ENCODE data around the gene OR8H1. TPM values are rescaled to one million over a fixed set of nuclear protein-coding genes. Genes with fewer than 3 reads are reported as not detected.

Gene OR8H1
- total RNA-seq = not detected

GRCh38 chr11:56292154-56292553 lies at the start of gene OR8H1:
TSS of gene OR8H1 (minus strand) at chr11:56292254. CDS start at chr11:56291062, 1,192 bp downstream.
- ATAC-seq (no peak), DNase-seq (no peak)
- intact Hi-C loops (cut with DNase I; ENCODE audit: low total_unique reads) = no loop called here
- in situ Hi-C loops (cut with MboI; ENCODE audit: low sequenced_read_pairs in 4 of 4) = no loop called here
- no peaks in the 10 kb centered on the region for H3K27me3 ChIP-seq
- no peaks in the 10 kb centered on the region for H3K9me3 ChIP-seq
- no peaks in the 10 kb centered on the region for H3K36me3 ChIP-seq
- TF ChIP-seq POLR2A (IDR thresholded peaks at IDR 0.05) (no peak), CTCF (IDR thresholded peaks at IDR 0.05 in 4 of 5, conservative IDR thresholded peaks at IDR 0.05 in 1 of 5) (no peak)
- no peaks in the 10 kb centered on the region for H3K4me1 ChIP-seq
- no peak within 1 kb of the TSS for H3K27ac ChIP-seq
- no peak within 1 kb of the TSS for H3K4me3 ChIP-seq

- H3K4me1 ChIP-seq = no peaks in the 10 kb centered on the region
- H3K27ac ChIP-seq = no peak overlapping the region
- no peaks in the 10 kb centered on the region for H3K27me3 ChIP-seq
- no peaks in the 10 kb centered on the region for H3K9me3 ChIP-seq
- DNase-seq = no peak
- ATAC-seq = no peak
- intact Hi-C loops (cut with DNase I; ENCODE audit: low total_unique reads) = no loop called here
- in situ Hi-C loops (cut with MboI; ENCODE audit: low sequenced_read_pairs in 4 of 4) = no loop called here
- no peaks in the 10 kb centered on the region for H3K36me3 ChIP-seq
- no peak for TF ChIP-seq POLR2A (IDR thresholded peaks at IDR 0.05)
- TF ChIP-seq CTCF (IDR thresholded peaks at IDR 0.05 in 4 of 5, conservative IDR thresholded peaks at IDR 0.05 in 1 of 5) = no peak
- no peak overlapping the region for H3K4me3 ChIP-seq
Measured at GRCh38 chr11:56340289-56340688, 48.2 kb upstream of the OR8H1 start.

- intact Hi-C loops (cut with DNase I; ENCODE audit: low total_unique reads) (no loop called here), in situ Hi-C loops (cut with MboI; ENCODE audit: low sequenced_read_pairs in 4 of 4) (no loop called here)
- Histone ChIP-seq H3K27ac (no peak overlapping the region), H3K36me3 (no peaks in the 10 kb centered on the region), H3K4me1 (no peaks in the 10 kb centered on the region), H3K4me3 (no peak overlapping the region), H3K27me3 (no peaks in the 10 kb centered on the region), H3K9me3 (no peaks in the 10 kb centered on the region)
- DNase-seq = no peak
- no peak for TF ChIP-seq POLR2A (IDR thresholded peaks at IDR 0.05)
- TF ChIP-seq CTCF (IDR thresholded peaks at IDR 0.05 in 4 of 5, conservative IDR thresholded peaks at IDR 0.05 in 1 of 5) = no peak
- no peak for ATAC-seq
Measured at GRCh38 chr11:56333156-56333555, 41.1 kb upstream of the OR8H1 start.

GRCh38 chr11:56331861-56332491 lies 39.9 kb upstream of the OR8H1 start:
- Histone ChIP-seq H3K9me3 (no peaks in the 10 kb centered on the region), H3K27ac (no peak overlapping the region), H3K4me3 (no peak overlapping the region), H3K36me3 (no peaks in the 10 kb centered on the region), H3K27me3 (no peaks in the 10 kb centered on the region), H3K4me1 (no peaks in the 10 kb centered on the region)
- TF ChIP-seq POLR2A (IDR thresholded peaks at IDR 0.05) = no peak
- no peak for TF ChIP-seq CTCF (IDR thresholded peaks at IDR 0.05 in 4 of 5, conservative IDR thresholded peaks at IDR 0.05 in 1 of 5)
- intact Hi-C loops (cut with DNase I; ENCODE audit: low total_unique reads) (no loop called here), in situ Hi-C loops (cut with MboI; ENCODE audit: low sequenced_read_pairs in 4 of 4) (no loop called here)
- DNase-seq (no peak), ATAC-seq (no peak)

GRCh38 chr11:56314844-56315243 lies 22.8 kb upstream of the OR8H1 start, which contains the start of gene OR8K3:
TSS of gene OR8K3 (plus strand) at chr11:56315144. CDS start at chr11:56318307, 3,163 bp downstream.
- Histone ChIP-seq H3K27me3 (no peaks in the 10 kb centered on the region), H3K4me3 (no peak within 1 kb of the TSS), H3K36me3 (no peaks in the 10 kb centered on the region), H3K4me1 (no peaks in the 10 kb centered on the region), H3K27ac (no peak within 1 kb of the TSS), H3K9me3 (no peaks in the 10 kb centered on the region)
- DNase-seq = no peak
- in situ Hi-C loops (cut with MboI; ENCODE audit: low sequenced_read_pairs in 4 of 4) = no loop called here
- intact Hi-C loops (cut with DNase I; ENCODE audit: low total_unique reads) = no loop called here
- no peak for ATAC-seq
- TF ChIP-seq POLR2A (IDR thresholded peaks at IDR 0.05) (no peak), CTCF (IDR thresholded peaks at IDR 0.05 in 4 of 5, conservative IDR thresholded peaks at IDR 0.05 in 1 of 5) (no peak)
